Suppressor macrophage treated with lipopolysaccharide for 1 hour (primary cell): ENCODE data around the gene UBALD1.

Experiments used
- DNase-seq, 3 donors: peaks; one replicate each; pipeline ENCODE4 v3.0.0-alpha.2; 2020 to 2022

UBALD1 gene

DNA sequence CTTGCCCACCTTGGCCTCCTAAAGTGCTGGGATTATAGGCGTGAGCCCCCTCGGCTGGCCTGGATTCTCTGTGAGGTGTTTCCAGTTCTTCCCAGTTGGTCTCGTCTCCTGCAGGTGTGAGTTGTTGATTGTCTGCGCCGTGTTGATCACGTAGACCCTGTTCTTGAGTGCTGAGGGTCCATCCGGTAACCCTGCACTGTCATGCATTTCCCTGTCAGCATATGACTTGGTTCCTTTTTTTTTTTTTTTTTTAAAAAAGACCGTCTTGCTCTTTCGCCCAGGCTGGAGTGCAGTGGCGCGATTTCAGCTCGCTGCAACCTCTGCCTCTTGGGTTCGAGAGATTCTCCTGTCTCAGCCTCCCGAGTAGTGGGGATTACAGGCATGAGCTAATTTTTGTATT, 27.2 kb upstream of the UBALD1 start:
- peak; percentile 43 to 66 (median 52) for DNase-seq

- DNase-seq, result no peak
Measured at GRCh38 chr16:4641306-4641687, 26.6 kb upstream of the UBALD1 start.

DNA sequence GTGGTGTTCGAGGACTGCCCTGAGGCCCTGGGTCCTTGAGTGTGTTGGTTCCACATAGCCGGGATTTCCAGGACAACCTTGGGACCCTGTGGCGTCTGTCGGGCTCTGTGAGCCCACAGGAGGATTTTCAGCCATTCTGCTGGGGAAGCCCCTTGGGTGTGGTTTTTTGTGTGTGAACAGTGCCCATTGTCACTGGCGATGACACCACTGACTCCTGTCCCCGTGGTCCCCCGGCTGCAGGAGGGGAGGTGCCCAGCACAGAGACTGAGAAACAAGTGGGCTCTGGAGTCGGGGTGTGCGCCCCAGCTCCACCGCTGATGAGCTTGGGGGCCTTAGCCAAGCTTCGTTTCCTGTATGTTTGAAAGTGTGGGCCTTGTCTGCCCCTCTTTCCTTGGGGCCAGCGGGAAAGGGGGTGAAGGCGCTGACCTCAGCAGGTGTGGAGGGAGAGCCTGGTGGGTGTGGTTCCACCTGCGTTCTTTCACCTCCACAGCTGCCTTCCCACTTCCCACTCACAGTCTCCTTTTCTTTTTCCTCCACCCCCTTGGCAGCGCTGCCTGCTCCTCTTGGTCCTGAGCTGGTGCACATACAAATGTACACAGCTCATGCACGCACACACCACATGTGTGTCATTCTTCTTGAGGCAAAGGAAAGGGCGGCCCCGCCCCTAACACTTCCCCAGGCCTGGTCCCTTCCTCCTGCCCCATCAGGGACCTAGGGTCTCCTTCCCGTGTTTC, 26.1 kb upstream of the UBALD1 start:
- peak; percentile 29 to 34 (median 31) for DNase-seq

- DNase-seq, result no peak
Measured at GRCh38 chr16:4639899-4640509, 25.3 kb upstream of the UBALD1 start.

DNA sequence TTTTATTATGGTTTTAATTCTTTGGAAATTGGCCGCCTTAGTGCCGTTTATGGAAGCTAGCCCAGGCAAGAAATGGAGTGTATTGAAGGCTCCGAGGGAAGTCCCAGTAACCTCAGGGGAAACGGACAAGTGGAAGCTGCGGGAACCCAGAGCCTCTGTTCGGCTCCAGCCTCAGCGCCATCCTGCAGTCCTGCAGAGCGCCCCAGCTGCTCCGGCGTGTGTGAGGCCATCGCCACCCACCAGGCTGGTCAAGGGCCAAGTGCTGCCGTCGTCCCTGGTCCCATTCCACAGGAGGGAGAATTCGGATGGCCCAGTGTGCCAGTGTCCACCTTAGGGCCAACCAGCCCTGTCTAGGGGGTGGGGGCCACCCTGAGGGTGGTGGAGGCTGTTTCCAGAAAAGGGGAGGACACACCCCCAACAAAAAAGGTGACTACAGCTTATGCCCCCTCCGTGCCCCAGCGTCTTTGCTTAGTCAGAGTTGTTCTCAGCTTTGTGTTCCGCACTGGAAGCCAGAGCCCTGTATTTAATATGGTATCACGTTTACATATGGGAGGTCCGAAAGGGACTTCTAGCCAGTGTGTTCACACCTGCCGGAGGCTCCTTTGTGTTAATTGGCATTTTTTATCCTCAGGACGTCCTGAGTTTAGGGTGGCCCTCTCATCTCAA, 22.9 kb upstream of the UBALD1 start:
- no peak for DNase-seq

GRCh38 chr16:4636196-4636595, 21.5 kb upstream of the UBALD1 start:
- no peak for DNase-seq

- DNase-seq, result no peak
Measured at GRCh38 chr16:4634768-4635167, 20.1 kb upstream of the UBALD1 start.

DNA sequence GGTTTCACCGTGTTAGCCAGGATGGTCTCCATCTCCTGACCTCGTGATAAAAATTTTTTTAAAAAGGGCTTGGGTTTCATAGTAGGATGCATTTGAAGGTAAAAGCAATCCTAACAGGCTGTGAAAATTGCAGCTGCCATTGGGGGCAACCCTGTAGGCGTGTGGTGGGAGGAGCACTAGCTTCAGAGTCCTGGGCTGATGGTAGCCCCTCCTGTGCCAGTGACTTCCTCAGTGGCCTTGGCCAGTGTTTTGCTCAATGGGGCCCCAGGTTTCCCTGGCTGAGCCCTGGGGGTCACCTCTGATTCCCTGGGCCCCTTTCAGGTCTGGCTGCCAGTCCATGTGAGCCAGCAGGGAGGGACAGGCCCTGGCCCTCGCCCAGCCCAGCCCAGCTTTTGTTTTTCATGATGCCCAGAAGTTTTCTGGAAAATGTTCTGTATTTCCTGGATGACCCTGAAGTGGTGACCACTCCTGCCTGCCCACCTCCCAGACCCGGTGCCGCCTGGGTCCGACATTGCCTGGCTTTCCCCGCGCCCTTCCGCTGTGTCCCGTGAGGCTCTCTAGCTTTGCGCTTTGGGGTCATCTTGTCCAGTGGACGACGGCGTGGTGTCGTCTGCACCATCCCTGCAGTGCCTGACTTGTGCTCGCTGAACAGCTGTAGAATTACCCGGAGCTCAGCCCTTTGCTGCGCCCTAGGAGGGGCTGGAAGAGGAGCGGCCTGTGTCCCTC, 19.4 kb upstream of the UBALD1 start:
- DNase-seq, result no peak

DNA sequence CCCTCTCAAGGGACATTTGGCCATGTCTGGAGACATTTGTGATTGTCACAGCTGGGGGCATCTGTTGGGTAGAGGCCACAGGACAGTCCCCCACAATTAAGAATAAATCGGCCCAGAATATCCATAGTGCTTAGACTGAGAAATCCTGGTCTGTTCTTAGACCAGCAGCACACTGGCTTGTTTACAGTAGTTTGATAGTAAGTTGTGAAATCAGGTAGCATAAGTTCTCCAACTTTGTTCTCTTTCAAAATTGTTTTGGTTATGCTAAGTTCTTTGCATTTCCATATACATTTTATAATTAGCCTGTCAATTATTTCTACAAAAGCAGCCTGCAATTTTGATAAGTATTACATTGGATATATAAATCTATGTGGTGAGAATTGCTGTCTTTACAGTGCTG, 16.8 kb upstream of the UBALD1 start:
- no peak for DNase-seq

GRCh38 chr16:4628283-4628682, 13.6 kb upstream of the UBALD1 start:
- no peak for DNase-seq

- DNase-seq, result no peak
Measured at GRCh38 chr16:4626396-4626795, 11.7 kb upstream of the UBALD1 start.

DNA sequence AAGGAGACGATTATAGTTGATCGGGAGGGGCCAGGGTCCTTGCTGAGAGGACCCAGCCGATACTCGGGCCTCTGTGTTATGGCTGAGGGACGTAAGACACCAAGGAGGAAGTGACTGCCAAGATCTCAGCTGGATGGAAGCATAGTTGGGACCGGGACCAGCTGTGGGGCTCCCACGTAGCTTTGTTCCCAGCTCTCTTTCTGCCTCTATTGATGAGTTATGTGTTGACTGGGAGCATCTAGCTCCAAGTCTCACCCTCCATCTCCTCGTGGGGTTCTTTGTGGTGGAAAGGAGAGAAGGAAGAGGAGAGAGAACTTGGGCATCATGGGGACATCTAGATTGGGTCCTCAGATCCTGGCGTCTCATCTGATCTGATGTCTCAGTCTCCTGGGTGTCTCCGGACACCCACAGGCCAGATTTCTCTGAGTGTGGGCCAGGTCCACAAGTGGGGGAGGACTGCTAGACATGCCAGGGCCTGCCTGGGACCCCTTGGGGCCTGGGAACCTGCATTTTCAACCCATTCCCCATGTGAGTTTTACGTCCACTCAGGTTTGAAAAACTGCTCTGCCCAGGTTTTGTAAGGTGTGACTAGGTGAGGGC, 11.0 kb upstream of the UBALD1 start:
- no peak for DNase-seq

DNA sequence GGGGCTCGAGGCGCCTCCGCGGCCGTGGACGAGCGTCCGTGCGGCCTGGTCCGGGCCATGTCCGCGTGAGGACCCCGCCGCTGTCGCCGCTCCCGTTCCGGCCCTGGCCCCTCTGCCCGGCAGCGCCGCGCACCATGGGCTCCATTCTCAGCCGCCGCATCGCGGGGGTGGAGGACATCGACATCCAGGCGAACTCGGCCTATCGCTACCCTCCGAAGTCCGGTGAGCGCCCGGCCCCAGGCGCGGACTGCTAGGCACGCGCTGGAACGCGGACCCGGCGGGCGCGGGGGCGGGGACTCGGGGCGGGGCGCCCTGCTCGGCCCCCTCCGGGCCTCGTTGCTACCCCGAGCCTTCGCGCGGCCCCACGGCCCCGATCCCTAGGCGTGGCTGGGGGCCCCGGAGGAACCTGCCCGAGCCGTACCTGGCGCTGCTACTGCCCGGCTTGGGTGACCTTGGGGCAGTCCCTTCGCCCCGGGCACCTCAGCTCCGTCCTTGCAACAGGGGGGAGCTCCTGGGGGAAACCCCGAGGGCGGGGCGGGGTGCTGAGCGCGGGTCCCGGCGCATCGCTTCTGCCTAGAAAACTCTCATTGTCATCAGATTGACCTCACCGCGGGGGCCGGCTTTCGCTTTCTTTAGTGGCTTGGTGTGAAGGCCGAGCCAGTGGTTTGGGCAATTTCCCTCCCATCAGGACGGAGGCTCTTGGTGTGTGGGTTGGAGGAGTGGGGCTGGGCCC, 10.3 kb upstream of the UBALD1 start:
- peak; percentile 96 to 98 (median 97) for DNase-seq

DNA sequence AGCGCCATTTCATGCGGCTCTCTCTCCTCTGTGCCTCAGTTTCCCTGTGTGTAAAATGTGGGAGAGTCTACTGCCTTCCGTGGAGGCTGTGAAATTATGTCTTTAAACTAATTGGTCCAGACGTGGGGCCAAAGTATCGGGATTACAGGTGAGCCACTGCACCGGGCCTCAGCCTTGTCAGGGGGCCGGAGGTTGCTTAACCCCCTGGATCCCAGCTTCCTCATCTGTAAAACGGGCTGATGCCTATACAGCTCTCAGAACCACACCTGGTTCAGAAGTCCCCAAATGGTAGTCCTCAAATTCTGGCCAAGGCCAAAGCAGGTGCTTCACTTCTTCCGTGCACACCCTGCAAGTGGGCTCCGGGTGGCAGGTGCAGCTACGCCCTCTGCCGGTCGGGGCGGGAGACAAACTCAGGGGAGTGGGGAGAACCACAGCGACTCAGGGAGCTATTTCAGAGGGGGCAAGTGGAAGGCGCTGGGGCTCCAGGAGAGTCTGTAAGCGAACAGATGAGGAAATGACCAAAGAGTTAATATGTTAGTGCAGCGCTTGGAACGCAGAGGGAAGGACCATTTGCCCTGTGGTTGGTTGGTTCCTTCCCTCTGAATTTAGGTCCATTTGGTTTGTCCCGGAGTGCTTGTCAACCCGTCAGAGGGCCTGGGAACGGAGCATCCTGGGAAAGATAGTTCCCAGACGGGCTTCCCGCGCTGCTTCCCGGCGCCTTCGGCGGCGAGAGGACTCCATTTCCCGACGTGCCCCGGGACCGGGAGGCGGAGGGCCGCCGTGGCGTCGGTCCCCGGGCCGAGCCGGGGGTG, 9.5 kb upstream of the UBALD1 start, which contains the start of gene MGRN1:
TSS of gene MGRN1 (plus strand) at position 812 of the 812 bp plus-strand sequence. CDS start 135 bp downstream, outside the sequence.
- DNase-seq, result peak; percentile 98 to 99 (median 98)

DNA sequence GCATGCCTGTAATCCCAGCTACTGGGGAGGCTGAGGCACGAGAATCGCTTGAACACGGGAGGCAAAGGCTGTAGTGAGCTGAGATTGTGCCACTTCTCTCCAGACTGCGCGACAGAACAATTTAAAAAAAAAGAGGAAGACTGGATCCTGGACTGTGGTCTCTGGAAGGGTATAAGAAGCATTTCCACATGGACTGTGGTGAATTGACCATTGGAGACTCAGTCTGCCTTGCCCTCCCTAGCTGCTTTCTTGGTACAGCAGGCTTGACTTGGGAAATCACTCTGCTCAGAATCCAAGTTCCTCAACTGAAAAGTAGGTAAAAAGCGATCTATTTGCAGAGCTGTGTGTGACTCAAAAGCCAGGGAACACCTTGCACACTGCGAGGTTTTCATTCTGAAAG, 8.9 kb upstream of the UBALD1 start:
- DNase-seq, result peak; percentile 30 to 56 (median 53)

GRCh38 chr16:4618645-4619418, 4.1 kb upstream of the UBALD1 start:
- no peak for DNase-seq

GRCh38 chr16:4617880-4618279, 3.2 kb upstream of the UBALD1 start:
- DNase-seq, result no peak

DNA sequence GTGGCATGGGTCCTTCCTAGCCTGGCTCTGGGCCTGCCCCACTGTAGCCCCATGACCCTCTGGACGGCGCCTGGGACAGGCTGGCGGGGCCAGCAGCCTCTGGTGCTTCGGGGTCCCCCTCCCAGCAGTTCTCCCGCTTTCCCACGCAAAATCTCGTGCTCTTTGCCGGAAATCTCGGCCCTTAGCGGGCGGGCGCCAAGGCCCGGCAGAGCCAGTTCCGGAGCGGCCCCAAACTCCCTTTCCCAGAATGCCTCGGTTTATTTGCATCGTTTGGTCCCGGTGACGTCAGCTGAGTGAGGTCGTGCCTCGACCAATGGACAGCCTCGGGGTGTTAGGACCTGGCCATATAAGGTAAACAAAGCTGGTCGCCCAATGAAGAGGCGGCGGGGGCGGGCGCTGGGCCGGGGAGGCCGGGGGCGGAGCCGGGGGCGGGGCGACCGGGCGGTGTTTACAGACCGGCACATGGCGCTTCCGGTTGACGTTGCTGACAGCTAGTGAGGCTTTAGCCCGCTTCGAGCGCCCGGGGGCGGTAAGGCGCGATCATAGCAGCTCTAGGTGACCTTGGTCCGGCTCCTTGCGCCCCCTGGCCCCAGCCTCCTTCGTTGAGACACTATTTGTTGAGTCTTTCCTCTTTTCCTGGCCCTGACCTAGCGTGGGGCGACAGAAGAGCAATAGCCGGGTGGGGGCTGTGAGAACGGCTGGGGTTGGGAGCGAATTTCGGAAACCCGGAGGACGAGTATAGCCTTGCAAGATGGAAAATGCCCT, 1.5 kb upstream of the UBALD1 start:
- DNase-seq, result peak; percentile 100

DNA sequence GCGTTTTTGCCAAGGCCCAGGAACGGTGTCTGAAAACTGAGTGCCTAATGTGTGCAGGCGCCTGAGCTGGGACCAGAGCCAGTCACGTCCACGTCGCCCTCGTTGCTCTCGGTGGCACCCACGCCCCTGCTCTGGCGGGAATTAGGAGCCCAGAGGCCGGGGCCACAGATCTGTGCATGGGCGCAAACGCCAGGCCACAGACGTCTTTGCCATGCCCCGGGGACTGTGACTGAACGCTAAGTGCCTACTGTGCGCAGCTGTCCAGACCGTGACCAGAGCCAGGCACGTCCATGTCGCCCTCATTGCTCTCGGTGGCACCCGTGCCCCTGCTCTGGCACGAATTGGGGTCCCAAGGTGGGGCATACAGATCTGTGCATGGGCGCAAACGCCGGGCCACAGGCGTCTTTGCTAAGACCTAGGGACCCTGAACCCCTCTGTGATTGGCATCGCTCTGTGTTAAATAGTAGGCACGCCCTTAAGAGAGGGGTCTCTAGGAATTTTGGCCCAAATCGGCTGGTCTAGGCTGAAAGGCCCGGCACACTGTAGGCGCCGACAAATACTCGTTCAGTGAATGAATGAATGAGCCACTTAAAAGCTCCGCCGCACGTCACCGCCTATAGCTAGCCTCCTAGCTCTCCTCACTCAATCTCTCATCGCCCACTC, 827 bp upstream of the UBALD1 start:
- DNase-seq, result no peak
